ENCODE data around the gene FOXF2.

The FOXF2 gene

GRCh38 chr6:1385129-1386037 is 4.0 kb upstream of the FOXF2 start:
- no peak for TF ChIP-seq CTCF (IDR thresholded peaks at IDR 0.05; ENCODE audit: low read depth, low read length)
- peak overlapping the region; percentile 68 for H3K4me3 ChIP-seq (ENCODE audit: low read depth, low read length)

- peak overlapping the region; percentile 68 for H3K4me3 ChIP-seq (ENCODE audit: low read depth, low read length)
- no peak for TF ChIP-seq CTCF (IDR thresholded peaks at IDR 0.05; ENCODE audit: low read depth, low read length)
These were observed 3.2 kb upstream of the FOXF2 start for GRCh38 chr6:1386038-1386709.

- TF ChIP-seq CTCF (IDR thresholded peaks at IDR 0.05; ENCODE audit: low read depth, low read length): no peak
- peak overlapping the region; percentile 68 for H3K4me3 ChIP-seq (ENCODE audit: low read depth, low read length)
These were observed 1.9 kb upstream of the FOXF2 start for GRCh38 chr6:1387538-1387875.

- peak overlapping the region; percentile 68 for H3K4me3 ChIP-seq (ENCODE audit: low read depth, low read length)
- 0 out of 2 replicates have a peak, but pooled peaks have one; percentile 9 for TF ChIP-seq CTCF (IDR thresholded peaks at IDR 0.05; ENCODE audit: low read depth, low read length)
These were observed 1.3 kb upstream of the FOXF2 start for GRCh38 chr6:1387876-1388629.

GRCh38 chr6:1388630-1389368 is 577 bp upstream of the FOXF2 start:
- peak overlapping the region; percentile 68 for H3K4me3 ChIP-seq (ENCODE audit: low read depth, low read length)

More at GRCh38 chr6:1388630-1389368, 577 bp upstream of the FOXF2 start:
- TF ChIP-seq CTCF (IDR thresholded peaks at IDR 0.05; ENCODE audit: low read depth, low read length): no peak

All from WI38 (cell line).